ENCODE measurements around the gene GCSAML.

DNA sequence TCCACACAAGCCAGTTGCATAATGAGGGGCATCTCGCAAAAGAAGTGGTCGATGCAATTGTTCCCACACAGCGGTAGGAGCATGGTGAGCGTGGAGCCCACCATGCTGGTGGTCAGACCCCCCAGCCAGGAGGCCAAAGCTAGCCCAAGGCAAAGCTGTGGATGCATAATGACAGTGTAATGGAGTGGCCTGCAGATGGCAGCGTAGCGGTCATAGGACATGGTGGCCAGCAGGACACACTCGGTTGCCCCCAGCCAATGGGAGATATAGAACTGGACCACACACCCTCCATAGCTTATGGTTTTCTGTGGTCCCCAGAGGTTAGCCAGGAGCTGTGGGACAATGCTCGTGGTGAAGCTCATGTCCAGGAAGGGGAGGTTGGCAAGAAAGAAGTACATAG, 17.0 kb upstream of the GCSAML start:
- TF ChIP-seq CTCF (IDR thresholded peaks at IDR 0.05): no peak
- no peak for TF ChIP-seq EP300 (IDR thresholded peaks at IDR 0.05; ENCODE audit: low read depth)
